GM23248 (cell line): ENCODE results near the gene STAMBPL1. TPM values are rescaled to one million over a fixed set of nuclear protein-coding genes. Genes with fewer than 3 reads are reported as not detected.

Experiments used
- DNase-seq: peaks from one replicate; pipeline ENCODE4 v3.0.0-alpha.2; 2015
- H2AFZ ChIP-seq: fragments of 200-600 bp; sonication (generic); 2 replicates; pipeline ENCODE4 v1.6.1; 2016; ENCODE audit warnings: antibody characterized with exemption
- H3F3A ChIP-seq: fragments of 200-600 bp; sonication (generic); 2 replicates; pipeline ENCODE4 v1.6.1; 2016; ENCODE audit warnings: mild to moderate bottlenecking, antibody characterized with exemption, mixed run types; ENCODE audit not compliant: insufficient read depth
- H3K27ac ChIP-seq: fragments of 200-600 bp; sonication (generic); 2 replicates; pipeline ENCODE4 v1.5.1; 2016; ENCODE audit warnings: mild to moderate bottlenecking
- H3K27me3 ChIP-seq: fragments of 200-600 bp; sonication (generic); replicated peaks from 2 replicates; pipeline ENCODE4 v1.6.1; 2016; ENCODE audit warnings: mild to moderate bottlenecking; ENCODE audit not compliant: insufficient read depth
- H3K36me3 ChIP-seq: fragments of 200-600 bp; sonication (generic); 2 replicates; pipeline ENCODE4 v1.6.1; 2016; ENCODE audit warnings: low read depth, mild to moderate bottlenecking
- H3K4me1 ChIP-seq: fragments of 200-600 bp; sonication (generic); 2 replicates; pipeline ENCODE4 v1.6.1; 2016; ENCODE audit warnings: mild to moderate bottlenecking; ENCODE audit not compliant: insufficient read depth
- H3K4me2 ChIP-seq: fragments of 200-600 bp; sonication (generic); one replicate; pipeline ENCODE4 v1.6.1; 2016; ENCODE audit warnings: mild to moderate bottlenecking; ENCODE audit not compliant: unreplicated experiment
- H3K4me3 ChIP-seq: fragments of 200-600 bp; sonication (generic); 2 replicates; pipeline ENCODE4 v1.5.1; 2016; ENCODE audit warnings: mild to moderate bottlenecking
- H3K79me2 ChIP-seq: fragments of 200-600 bp; sonication (generic); 2 replicates; pipeline ENCODE4 v1.6.1; 2016; ENCODE audit warnings: mild to moderate bottlenecking; ENCODE audit not compliant: insufficient read depth
- H3K9ac ChIP-seq: fragments of 200-600 bp; sonication (generic); 2 replicates; pipeline ENCODE4 v1.6.1; 2016; ENCODE audit warnings: mild to moderate bottlenecking
- H3K9me2 ChIP-seq: fragments of 200-600 bp; sonication (generic); 2 replicates; pipeline ENCODE4 v1.6.1; 2016; ENCODE audit warnings: mixed run types, mild to moderate bottlenecking, moderate library complexity; ENCODE audit not compliant: insufficient read depth
- H3K9me3 ChIP-seq: fragments of 200-600 bp; sonication (generic); one replicate; pipeline ENCODE4 v1.6.1; 2017; ENCODE audit warnings: low read depth
- H4K20me1 ChIP-seq: fragments of 200-600 bp; sonication (generic); 2 replicates; pipeline ENCODE4 v1.6.0; 2016; ENCODE audit not compliant: insufficient read depth
- EZH2 ChIP-seq: fragments of 200-600 bp; sonication (generic); IDR thresholded peaks from 2 replicates; pipeline ENCODE4 v1.6.1; 2018; ENCODE audit warnings: antibody characterized with exemption, mild to moderate bottlenecking; ENCODE audit not compliant: insufficient read depth, poor library complexity, severe bottlenecking
- EZH2phosphoT487 ChIP-seq: fragments of 200-600 bp; sonication (generic); IDR thresholded peaks from 2 replicates; pipeline ENCODE4 v1.6.1; 2018; ENCODE audit warnings: antibody characterized with exemption, moderate library complexity, mild to moderate bottlenecking, low read depth; ENCODE audit not compliant: insufficient read depth
- WGBS, 2 experiments: methylation state at CpG; one replicate each; pipeline ENCODE4 v1.1.6; 2015 to 2017; ENCODE audit warnings: low lambda C conversion rate in 2 of 2, low coverage in 1 of 2; ENCODE audit errors: missing lambda C conversion rate in 2 of 2; 5-methylcytosine and 5-hydroxymethylcytosine counted together
- in situ Hi-C: fragments of 300-500 bp; cut with MboI; formaldehyde crosslinking; loops from 2 replicates; pipeline ENCODE4 v1.15.0; 2020
- polyA plus RNA-seq: library from polyadenylated mRNA; unstranded; fragments of >200 nt; fragmentation: Nextera tagmentation; extraction: Ambion mirVana; gene quantifications from 2 replicates; pipeline ENCODE4 v1.2.1, GENCODE V29; 2016
- total RNA-seq: library from RNA; depleted of rRNA; stranded (reverse); fragments of >200 nt; shearing (Covaris generic); gene quantifications from 2 replicates; pipeline ENCODE4 v1.2.3, GENCODE V29; 2014

STAMBPL1 gene
- total and polyA plus RNA-seq, 2 experiments from 2014 or later: 13.3 to 23.9 TPM

- Histone ChIP-seq H3K4me2 (no peak overlapping the region), H3K36me3 (peaks cover 25% of the 10 kb centered on the region), H3K27me3 (no peaks in the 10 kb centered on the region), H3K4me3 (no peak overlapping the region), H3K9me2 (no peaks in the 10 kb centered on the region), H3K9me3 (no peaks in the 10 kb centered on the region), H3F3A (peaks cover 18% of the 10 kb centered on the region), H4K20me1 (no peaks in the 10 kb centered on the region), H3K4me1 (peaks cover 25% of the 10 kb centered on the region), H3K9ac (no peak overlapping the region), H3K79me2 (no peaks in the 10 kb centered on the region), H3K27ac (no peak overlapping the region), H2AFZ (no peak overlapping the region)
- in situ Hi-C loops: no loop called here
- TF ChIP-seq EZH2: no peak
- TF ChIP-seq EZH2phosphoT487: no peak
- DNase-seq: no peak
- 84 to 88% methylated on average over 3 of the region's 3 CpGs for WGBS, 2 experiments
Observed at GRCh38 chr10:88916986-88917385, 36.9 kb downstream of the STAMBPL1 start.

- no peak overlapping the region for H3K4me3 ChIP-seq
- TF ChIP-seq EZH2phosphoT487 (no peak), EZH2 (no peak)
- H3K9me3 ChIP-seq: no peaks in the 10 kb centered on the region
- no peak overlapping the region for H3K27ac ChIP-seq
- H3K9ac ChIP-seq: no peak overlapping the region
- in situ Hi-C loops: no loop called here
- H2AFZ ChIP-seq: no peak overlapping the region
- peaks cover 18% of the 10 kb centered on the region for H3F3A ChIP-seq
- no peaks in the 10 kb centered on the region for H4K20me1 ChIP-seq
- peaks cover 29% of the 10 kb centered on the region for H3K36me3 ChIP-seq
- no peak for DNase-seq
- peaks cover 29% of the 10 kb centered on the region for H3K4me1 ChIP-seq
- no peaks in the 10 kb centered on the region for H3K27me3 ChIP-seq
- WGBS, 2 experiments: 93 to 98% methylated on average over 3 of the region's 3 CpGs
- no peaks in the 10 kb centered on the region for H3K79me2 ChIP-seq
- no peak overlapping the region for H3K4me2 ChIP-seq
- H3K9me2 ChIP-seq: no peaks in the 10 kb centered on the region
Observed at GRCh38 chr10:88918191-88918905, 38.3 kb downstream of the STAMBPL1 start.

- TF ChIP-seq EZH2 (no peak), EZH2phosphoT487 (no peak)
- H3K9me3 ChIP-seq: no peaks in the 10 kb centered on the region
- no peak overlapping the region for H3K4me2 ChIP-seq
- H2AFZ ChIP-seq: no peak overlapping the region
- H3K4me1 ChIP-seq: peaks cover 29% of the 10 kb centered on the region
- no peak overlapping the region for H3K27ac ChIP-seq
- WGBS, 2 experiments: 92 to 93% methylated on average over 1 of the region's 1 CpG
- H3K9ac ChIP-seq: no peak overlapping the region
- no peaks in the 10 kb centered on the region for H3K27me3 ChIP-seq
- in situ Hi-C loops: no loop called here
- H3K4me3 ChIP-seq: no peak overlapping the region
- H3F3A ChIP-seq: peaks cover 18% of the 10 kb centered on the region
- H3K36me3 ChIP-seq: peaks cover 23% of the 10 kb centered on the region; the same call in 1 of the 2 replicates
- H3K9me2 ChIP-seq: no peaks in the 10 kb centered on the region
- no peak for DNase-seq
- H4K20me1 ChIP-seq: no peaks in the 10 kb centered on the region
- H3K79me2 ChIP-seq: no peaks in the 10 kb centered on the region
Observed at GRCh38 chr10:88919041-88919440, 39.0 kb downstream of the STAMBPL1 start.

GRCh38 chr10:88920198-88920597 is 40.2 kb downstream of the STAMBPL1 start:
- Histone ChIP-seq H3K79me2 (no peaks in the 10 kb centered on the region), H3K9me2 (no peaks in the 10 kb centered on the region), H3K9ac (peak overlapping the region; percentile 4; the same call in 1 of the 2 replicates), H3K4me1 (peaks cover 29% of the 10 kb centered on the region), H3K27ac (peak overlapping the region; percentile 61), H2AFZ (no peak overlapping the region), H4K20me1 (no peaks in the 10 kb centered on the region), H3F3A (peaks cover 23% of the 10 kb centered on the region), H3K36me3 (peaks cover 17% of the 10 kb centered on the region; the same call in 1 of the 2 replicates), H3K4me2 (peak overlapping the region; percentile 48), H3K27me3 (no peaks in the 10 kb centered on the region), H3K4me3 (no peak overlapping the region), H3K9me3 (no peaks in the 10 kb centered on the region)
- DNase-seq: peak; percentile 86
- no peak for TF ChIP-seq EZH2
- TF ChIP-seq EZH2phosphoT487: no peak
- WGBS, 2 experiments: 36 to 37% methylated on average over 2 of the region's 2 CpGs
- in situ Hi-C loops: no loop called here
